Neuronal stem cell (in vitro differentiated cells): ENCODE results near the gene MYO19.

Experiments
- DNase-seq: peaks from one replicate; pipeline ENCODE4 v3.0.0-alpha.2; 2013; ENCODE audit warnings: low spot score
- H2AFZ ChIP-seq: one replicate; pipeline ENCODE4 v1.6.1; 2013; ENCODE audit warnings: mild to moderate bottlenecking, low read length, inconsistent platforms
- H2AK5ac ChIP-seq: 2 replicates; pipeline ENCODE4 v1.6.1; 2013; ENCODE audit warnings: low read depth, mild to moderate bottlenecking, inconsistent platforms, low read length, moderate library complexity, mixed read lengths
- H2BK120ac ChIP-seq: 2 replicates; pipeline ENCODE4 v1.6.1; 2013; ENCODE audit warnings: low read depth, mild to moderate bottlenecking, inconsistent platforms, low read length, moderate library complexity, mixed read lengths
- H2BK12ac ChIP-seq: one replicate; pipeline ENCODE4 v1.6.1; 2013; ENCODE audit warnings: low read length, inconsistent platforms
- H2BK15ac ChIP-seq: 2 replicates; pipeline ENCODE4 v1.6.1; 2013; ENCODE audit warnings: mild to moderate bottlenecking, low read length, inconsistent platforms, mixed read lengths
- H2BK5ac ChIP-seq: one replicate; pipeline ENCODE4 v1.6.1; 2013; ENCODE audit warnings: inconsistent platforms, mild to moderate bottlenecking, low read length, moderate library complexity
- H3K14ac ChIP-seq: one replicate; pipeline ENCODE4 v1.6.1; 2013; ENCODE audit warnings: low read length, inconsistent platforms
- H3K18ac ChIP-seq: 2 replicates; pipeline ENCODE4 v1.6.1; 2013; ENCODE audit warnings: low read length, inconsistent platforms
- H3K23ac ChIP-seq: 2 replicates; pipeline ENCODE4 v1.6.1; 2013; ENCODE audit warnings: low read depth, mild to moderate bottlenecking, mixed read lengths, low read length, inconsistent platforms; ENCODE audit not compliant: poor library complexity
- H3K27ac ChIP-seq: replicated peaks from 3 replicates; pipeline ENCODE4 v1.5.1; 2013; ENCODE audit warnings: low read length, inconsistent platforms
- H3K27me3 ChIP-seq, 3 experiments: 2 replicates each; pipeline ENCODE4 v1.6.1; 2013; ENCODE audit warnings: low read length in 3 of 3, mild to moderate bottlenecking in 2 of 3, inconsistent platforms in 1 of 3, low read depth in 1 of 3, mixed read lengths in 1 of 3, moderate library complexity in 1 of 3; ENCODE audit not compliant: control insufficient read depth in 3 of 3, insufficient read depth in 3 of 3
- H3K36me3 ChIP-seq, 2 donors: replicated peaks in 1 of 2; 2 replicates each; pipeline ENCODE4 v1.6.1; 2013; ENCODE audit warnings: low read length in 2 of 2; ENCODE audit not compliant: control insufficient read depth in 2 of 2, insufficient read depth in 2 of 2
- H3K4ac ChIP-seq: 2 replicates; pipeline ENCODE4 v1.6.1; 2013; ENCODE audit warnings: inconsistent platforms, mild to moderate bottlenecking, low read length, moderate library complexity
- H3K4me1 ChIP-seq, 2 donors: 1 replicate in 1 of 2; 2 replicates in 1 of 2; pipeline ENCODE4 v1.6.1; 2013; ENCODE audit warnings: low read length in 2 of 2, low read depth in 1 of 2; ENCODE audit not compliant: control insufficient read depth in 2 of 2, insufficient read depth in 1 of 2
- H3K4me2 ChIP-seq: one replicate; pipeline ENCODE4 v1.6.1; 2013; ENCODE audit warnings: mild to moderate bottlenecking, low read length, inconsistent platforms; ENCODE audit not compliant: insufficient read depth, poor library complexity, severe bottlenecking
- H3K4me3 ChIP-seq, 2 donors: 2 replicates each; pipeline ENCODE4 v1.5.1; 2013; ENCODE audit warnings: low read length in 2 of 2, mild to moderate bottlenecking in 2 of 2, inconsistent platforms in 1 of 2, moderate library complexity in 1 of 2
- H3K79me1 ChIP-seq: one replicate; pipeline ENCODE4 v1.6.1; 2013; ENCODE audit warnings: low read depth, mild to moderate bottlenecking, inconsistent platforms, low read length, moderate library complexity
- H3K9ac ChIP-seq: one replicate; pipeline ENCODE4 v1.6.1; 2013; ENCODE audit warnings: mild to moderate bottlenecking, low read depth, low read length, inconsistent platforms; ENCODE audit not compliant: poor library complexity
- H3K9me3 ChIP-seq, 2 donors: replicated peaks in 1 of 2; 2 replicates each; pipeline versions ENCODE3 to v1.6.1; 2013; ENCODE audit warnings: low read length in 2 of 2, mild to moderate bottlenecking in 2 of 2, inconsistent platforms in 1 of 2, low read depth in 1 of 2, mixed read lengths in 1 of 2, moderate library complexity in 1 of 2; ENCODE audit not compliant: control insufficient read depth in 2 of 2, insufficient read depth in 1 of 2
- H4K8ac ChIP-seq: one replicate; pipeline ENCODE4 v1.6.1; 2013; ENCODE audit warnings: low read depth, mild to moderate bottlenecking, inconsistent platforms, low read length, moderate library complexity
- H4K91ac ChIP-seq: one replicate; pipeline ENCODE4 v1.6.1; 2013; ENCODE audit warnings: low read length, low read depth, mild to moderate bottlenecking, inconsistent platforms; ENCODE audit not compliant: poor library complexity
- WGBS, 2 donors: extraction: QIAGEN DNeasy Blood & Tissue Kit; methylation state at CpG; one replicate each; pipeline ENCODE4 v1.1.7; 2013; ENCODE audit warnings: missing lambda C conversion rate in 2 of 2, mixed read lengths in 1 of 2; ENCODE audit not compliant: insufficient read length in 2 of 2, insufficient replicate concordance in 1 of 2; ENCODE audit errors: extremely low coverage in 2 of 2; 5-methylcytosine and 5-hydroxymethylcytosine counted together

The MYO19 gene

DNA sequence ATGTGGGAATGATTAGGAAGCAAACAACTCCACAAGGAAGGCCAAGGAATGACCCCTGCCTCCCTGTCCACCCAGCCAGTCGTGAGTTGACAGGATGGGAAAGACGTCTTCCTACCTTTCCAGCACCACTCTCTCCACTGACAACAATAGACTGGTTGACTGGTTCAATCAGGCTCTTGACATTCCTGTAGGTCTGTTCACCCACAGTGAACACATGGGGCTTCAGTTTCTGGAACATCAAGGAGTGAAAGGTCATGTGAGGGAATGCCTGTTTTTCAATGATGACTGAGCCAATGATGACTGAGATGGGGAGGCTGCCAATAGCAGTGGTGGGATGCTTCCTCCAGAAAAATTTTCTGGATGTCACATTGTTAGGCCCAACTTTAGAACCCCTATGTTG, 9.6 kb downstream of the MYO19 start:
- no peak overlapping the region for H3K9ac ChIP-seq
- no peaks in the 10 kb centered on the region for H3K4me1 ChIP-seq
- no peak overlapping the region for H2BK15ac ChIP-seq
- no peak overlapping the region for H3K4me3 ChIP-seq
- no peak for DNase-seq
- H3K4me2 ChIP-seq: no peak overlapping the region
- no peak overlapping the region for H2AFZ ChIP-seq
- WGBS, 2 donors: no CpG with 5 or more reads among the region's 2 CpGs
- H3K18ac ChIP-seq: no peak overlapping the region
- peaks cover 38 to 92% of the 10 kb centered on the region in 2 donors for H3K36me3 ChIP-seq
- H3K27ac ChIP-seq: no peak overlapping the region
- no peak overlapping the region for H2AK5ac ChIP-seq
- no peak overlapping the region for H4K91ac ChIP-seq
- H4K8ac ChIP-seq: no peak overlapping the region
- H2BK5ac ChIP-seq: no peak overlapping the region
- H3K23ac ChIP-seq: peak overlapping the region; percentile 57
- H3K27me3 ChIP-seq: no peaks in the 10 kb centered on the region
- H3K9me3 ChIP-seq: no peaks in the 10 kb centered on the region
- no peak overlapping the region for H2BK120ac ChIP-seq
- no peak overlapping the region for H3K4ac ChIP-seq
- H3K14ac ChIP-seq: no peak overlapping the region
- no peaks in the 10 kb centered on the region for H3K79me1 ChIP-seq
- H2BK12ac ChIP-seq: no peak overlapping the region

DNA sequence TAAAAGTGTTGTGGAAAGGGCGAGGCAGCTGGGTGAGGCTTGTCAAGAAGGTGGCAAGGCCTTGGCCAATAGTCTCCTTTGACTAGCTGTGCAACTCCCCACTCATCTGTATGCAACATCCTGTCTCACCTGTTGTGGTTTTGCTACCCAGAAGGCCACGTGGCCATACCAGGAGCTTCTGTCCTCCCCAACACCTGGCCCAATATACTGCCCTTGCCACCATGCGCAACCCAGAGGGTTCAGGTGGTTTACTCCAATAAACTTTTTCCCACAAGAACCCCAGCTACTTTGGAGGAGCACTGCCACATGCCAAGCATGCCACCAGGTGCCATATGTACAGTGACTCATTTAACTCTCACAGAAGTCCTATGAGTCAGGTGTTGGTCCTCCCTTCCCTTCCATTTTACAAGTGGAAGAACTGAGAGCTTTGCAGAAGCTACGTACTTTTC, 10.2 kb downstream of the MYO19 start:
- Histone ChIP-seq H2BK120ac (no peak overlapping the region), H3K14ac (no peak overlapping the region), H2AK5ac (no peak overlapping the region), H3K79me1 (no peaks in the 10 kb centered on the region), H3K18ac (no peak overlapping the region), H3K27me3 (no peaks in the 10 kb centered on the region), H2BK15ac (no peak overlapping the region), H2AFZ (no peak overlapping the region), H3K23ac (no peak overlapping the region), H4K8ac (no peak overlapping the region), H4K91ac (no peak overlapping the region), H3K4me1 (no peaks in the 10 kb centered on the region), H3K9ac (no peak overlapping the region), H2BK12ac (no peak overlapping the region), H2BK5ac (no peak overlapping the region), H3K36me3 (peaks cover 38 to 92% of the 10 kb centered on the region in 2 donors), H3K4ac (no peak overlapping the region), H3K9me3 (no peaks in the 10 kb centered on the region), H3K4me2 (no peak overlapping the region), H3K27ac (no peak overlapping the region), H3K4me3 (no peak overlapping the region)
- DNase-seq: no peak
- no CpG with 5 or more reads among the region's 4 CpGs for WGBS, 2 donors

DNA sequence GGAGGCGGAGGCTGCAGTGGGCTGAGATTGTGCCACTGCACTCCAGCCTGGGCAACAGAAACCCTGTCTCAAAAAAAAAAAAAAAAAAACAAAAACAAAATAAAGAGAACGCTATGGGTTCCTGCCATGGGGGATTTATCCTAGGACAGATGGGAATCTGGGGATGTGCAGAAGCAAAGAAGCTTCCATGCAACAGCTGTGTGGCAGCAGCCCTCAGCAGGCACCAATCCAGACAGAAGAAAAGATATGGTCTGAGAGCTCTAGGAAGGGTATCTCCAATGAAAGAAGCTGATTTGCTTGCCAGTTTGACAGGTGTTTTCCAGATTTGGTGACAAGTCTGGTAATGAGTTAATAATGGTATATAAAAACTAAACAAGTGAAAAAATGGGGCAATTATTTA, 11.6 kb downstream of the MYO19 start:
- H3K27me3 ChIP-seq: no peaks in the 10 kb centered on the region
- H2AFZ ChIP-seq: no peak overlapping the region
- H3K9me3 ChIP-seq: no peaks in the 10 kb centered on the region
- no peak overlapping the region for H4K91ac ChIP-seq
- H3K36me3 ChIP-seq: peaks cover 36 to 92% of the 10 kb centered on the region in 2 donors
- no peak overlapping the region for H3K4ac ChIP-seq
- no peak overlapping the region for H3K4me2 ChIP-seq
- no peak overlapping the region for H3K23ac ChIP-seq
- H2AK5ac ChIP-seq: no peak overlapping the region
- H2BK120ac ChIP-seq: no peak overlapping the region
- DNase-seq: no peak
- H2BK5ac ChIP-seq: no peak overlapping the region
- H3K9ac ChIP-seq: no peak overlapping the region
- no peak overlapping the region for H3K14ac ChIP-seq
- H3K4me1 ChIP-seq: no peaks in the 10 kb centered on the region
- H3K18ac ChIP-seq: no peak overlapping the region
- no peaks in the 10 kb centered on the region for H3K79me1 ChIP-seq
- no peak overlapping the region for H2BK15ac ChIP-seq
- whole genome bisulfite sequencing, 2 donors: no CpG with 5 or more reads among the region's 2 CpGs
- H2BK12ac ChIP-seq: no peak overlapping the region
- no peak overlapping the region for H3K27ac ChIP-seq
- no peak overlapping the region for H3K4me3 ChIP-seq
- no peak overlapping the region for H4K8ac ChIP-seq

DNA sequence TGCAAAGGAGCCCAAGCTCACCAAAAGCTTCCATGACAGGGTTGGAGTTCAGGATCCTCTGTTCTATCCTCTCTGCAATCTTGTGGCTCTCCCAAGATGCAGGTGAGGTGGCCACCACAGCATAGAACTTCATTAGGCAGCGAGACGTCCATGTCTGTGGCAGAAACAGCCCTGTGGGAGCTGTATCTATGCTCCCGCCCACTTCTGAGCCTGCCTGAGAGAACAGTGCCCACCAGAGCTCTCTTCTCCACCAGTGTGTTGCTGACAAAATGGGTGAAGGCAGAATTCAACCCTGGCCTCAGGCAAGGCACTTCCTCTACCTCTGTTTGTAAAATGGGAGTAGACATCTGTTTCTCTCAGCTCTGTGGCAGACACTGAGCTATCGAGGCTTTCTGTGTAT, 18.8 kb downstream of the MYO19 start:
- Histone ChIP-seq H2BK120ac (no peak overlapping the region), H3K4ac (no peak overlapping the region), H4K91ac (no peak overlapping the region), H2AFZ (no peak overlapping the region), H3K27me3 (no peaks in the 10 kb centered on the region), H3K9me3 (no peaks in the 10 kb centered on the region), H4K8ac (no peak overlapping the region), H3K36me3 (peaks cover 23 to 94% of the 10 kb centered on the region in 2 donors), H3K14ac (no peak overlapping the region), H3K4me3 (no peak overlapping the region), H2BK15ac (no peak overlapping the region), H3K4me1 (no peaks in the 10 kb centered on the region), H3K9ac (no peak overlapping the region), H2BK12ac (no peak overlapping the region), H3K18ac (no peak overlapping the region), H2AK5ac (no peak overlapping the region), H3K79me1 (no peaks in the 10 kb centered on the region), H2BK5ac (no peak overlapping the region), H3K27ac (no peak overlapping the region), H3K4me2 (no peak overlapping the region), H3K23ac (no peak overlapping the region)
- WGBS, 2 donors: no CpG with 5 or more reads among the region's 4 CpGs
- no peak for DNase-seq
